GM19463 (cell line): ENCODE results near the gene LIMS2.

Source experiments
- ATAC-seq: cut with Tn5 transposase; IDR thresholded peaks from one replicate; pipeline ENCODE4 v1.9.1; 2021; ENCODE audit warnings: mild to moderate bottlenecking, moderate library complexity; ENCODE audit not compliant: unreplicated experiment

The LIMS2 gene

DNA sequence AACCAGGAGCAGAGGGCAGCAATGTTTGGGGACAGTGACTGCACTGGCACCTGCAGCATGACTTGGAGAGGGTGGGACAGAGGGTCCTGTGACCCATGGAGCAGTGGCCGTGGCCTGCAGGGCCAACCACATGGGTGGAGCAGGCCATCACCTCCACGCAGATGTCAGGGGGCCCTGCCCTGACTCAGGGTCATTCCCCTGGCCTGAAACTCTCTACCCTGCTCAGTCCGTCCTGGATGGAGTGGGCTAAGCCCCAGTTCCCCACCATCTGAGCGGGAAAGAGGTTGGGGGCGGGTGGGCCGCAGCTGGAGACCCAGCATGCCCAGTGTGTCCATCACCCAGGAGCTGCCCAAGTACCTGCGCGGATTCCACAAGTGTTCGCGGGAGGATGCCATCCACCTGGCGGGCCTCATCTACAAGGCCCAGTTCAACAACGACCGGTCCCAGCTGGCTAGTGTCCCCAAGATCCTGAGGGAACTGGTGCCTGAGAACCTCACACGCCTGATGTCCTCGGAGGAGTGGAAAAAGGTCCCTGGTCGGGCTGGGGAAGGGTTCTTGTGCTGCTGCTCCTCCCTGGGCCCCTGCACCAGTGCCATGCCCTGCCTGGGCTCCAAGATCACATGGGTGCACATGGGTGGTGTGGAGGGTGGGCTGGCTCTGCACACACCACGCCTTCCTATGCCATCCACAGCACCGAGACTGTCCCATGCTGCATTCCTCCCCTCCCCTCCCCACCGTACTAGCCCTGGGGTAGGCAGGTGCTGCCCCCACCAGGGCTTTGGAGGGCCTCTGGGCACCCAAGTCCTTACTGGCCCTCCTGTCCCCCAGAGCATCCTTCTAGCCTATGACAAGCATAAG lies 39.7 kb downstream of the LIMS2 start:
- ATAC-seq: no peak

DNA sequence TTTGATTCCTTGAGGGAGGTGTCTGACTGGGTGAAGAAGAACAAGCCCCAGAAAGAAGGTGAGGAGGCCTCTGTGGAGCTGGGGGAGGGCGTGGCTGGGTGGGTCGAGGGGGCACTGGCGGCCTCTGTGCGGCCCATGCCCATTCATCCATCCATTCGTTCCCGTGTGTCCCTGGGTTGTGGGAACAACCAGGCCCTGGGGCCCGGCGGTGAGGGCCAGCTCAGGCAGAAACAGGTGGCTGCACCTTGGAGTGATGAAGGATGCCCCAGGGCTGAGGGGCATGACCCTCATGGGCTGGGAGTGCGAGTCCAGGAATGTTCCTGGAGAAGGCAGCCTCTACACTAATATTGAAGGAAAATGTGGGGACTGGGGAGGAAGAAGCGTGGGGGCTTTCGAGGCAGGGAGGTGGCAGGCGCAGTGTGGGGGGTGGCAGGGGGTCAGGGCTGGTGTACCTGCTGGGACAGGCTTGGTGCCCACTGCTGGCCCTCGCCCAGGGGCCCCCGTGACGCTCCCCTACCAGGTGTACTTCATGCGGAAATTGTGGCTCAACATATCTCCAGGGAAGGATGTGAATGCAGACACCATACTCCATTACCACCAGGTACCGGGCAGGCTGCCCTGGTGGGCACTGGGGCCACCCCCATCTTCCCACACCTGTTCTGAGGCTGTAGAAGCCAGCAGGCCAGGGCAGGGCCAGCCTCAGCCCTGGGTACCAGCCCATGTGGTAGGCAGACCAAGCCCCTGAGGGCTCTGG lies 40.5 kb downstream of the LIMS2 start:
- ATAC-seq: no peak

DNA sequence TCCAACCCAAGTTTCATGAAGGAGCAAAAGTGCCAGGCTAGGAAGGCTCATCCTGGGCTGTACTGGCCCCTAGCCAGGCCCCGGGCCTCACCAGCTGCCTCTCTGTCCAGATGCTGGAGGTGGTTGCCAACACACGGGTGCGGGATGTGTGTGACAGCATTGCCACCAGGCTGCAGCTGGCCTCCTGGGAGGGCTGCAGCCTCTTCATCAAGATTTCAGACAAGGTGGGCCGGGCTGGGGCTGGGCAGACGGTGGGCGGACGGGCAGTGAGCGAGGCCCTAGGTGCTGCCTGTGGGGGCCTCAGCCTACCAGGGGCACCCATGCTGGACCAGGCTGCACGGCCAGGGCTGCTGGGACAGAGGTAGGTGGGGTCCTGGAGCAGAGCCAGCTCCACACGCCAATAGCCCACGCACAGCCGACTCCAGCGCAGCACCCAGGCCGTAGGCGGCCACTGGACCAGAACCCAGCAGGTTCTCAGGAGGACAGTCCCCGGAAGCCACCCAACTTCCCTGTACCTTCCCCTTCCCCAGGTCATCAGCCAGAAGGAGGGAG lies 41.2 kb downstream of the LIMS2 start:
- no peak for ATAC-seq

DNA sequence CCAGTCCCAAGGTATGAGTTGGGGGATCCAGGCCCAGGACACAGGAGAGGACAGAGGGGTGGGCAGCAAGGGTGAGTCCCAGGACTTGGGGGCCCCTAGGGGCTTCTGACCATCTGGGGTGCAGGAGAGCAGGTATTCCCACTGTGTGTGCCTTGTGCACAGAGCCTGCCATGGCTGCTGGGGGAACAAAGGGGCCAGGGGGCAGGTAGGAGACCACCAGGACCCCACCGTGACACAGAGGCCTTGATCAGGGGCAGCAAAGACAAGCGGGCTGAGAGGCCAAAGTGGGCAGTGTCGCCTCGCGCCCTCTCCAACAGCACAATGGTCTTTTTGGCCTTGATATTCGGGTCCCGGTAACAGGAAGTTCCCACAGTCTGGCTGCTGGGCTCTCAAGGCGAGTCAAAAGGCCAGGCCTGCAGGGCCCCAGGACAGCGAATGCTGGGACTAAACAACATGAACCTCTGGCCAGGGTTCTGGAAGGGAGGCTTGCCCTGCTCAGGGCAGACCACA lies 41.7 kb downstream of the LIMS2 start:
- no peak for ATAC-seq

DNA sequence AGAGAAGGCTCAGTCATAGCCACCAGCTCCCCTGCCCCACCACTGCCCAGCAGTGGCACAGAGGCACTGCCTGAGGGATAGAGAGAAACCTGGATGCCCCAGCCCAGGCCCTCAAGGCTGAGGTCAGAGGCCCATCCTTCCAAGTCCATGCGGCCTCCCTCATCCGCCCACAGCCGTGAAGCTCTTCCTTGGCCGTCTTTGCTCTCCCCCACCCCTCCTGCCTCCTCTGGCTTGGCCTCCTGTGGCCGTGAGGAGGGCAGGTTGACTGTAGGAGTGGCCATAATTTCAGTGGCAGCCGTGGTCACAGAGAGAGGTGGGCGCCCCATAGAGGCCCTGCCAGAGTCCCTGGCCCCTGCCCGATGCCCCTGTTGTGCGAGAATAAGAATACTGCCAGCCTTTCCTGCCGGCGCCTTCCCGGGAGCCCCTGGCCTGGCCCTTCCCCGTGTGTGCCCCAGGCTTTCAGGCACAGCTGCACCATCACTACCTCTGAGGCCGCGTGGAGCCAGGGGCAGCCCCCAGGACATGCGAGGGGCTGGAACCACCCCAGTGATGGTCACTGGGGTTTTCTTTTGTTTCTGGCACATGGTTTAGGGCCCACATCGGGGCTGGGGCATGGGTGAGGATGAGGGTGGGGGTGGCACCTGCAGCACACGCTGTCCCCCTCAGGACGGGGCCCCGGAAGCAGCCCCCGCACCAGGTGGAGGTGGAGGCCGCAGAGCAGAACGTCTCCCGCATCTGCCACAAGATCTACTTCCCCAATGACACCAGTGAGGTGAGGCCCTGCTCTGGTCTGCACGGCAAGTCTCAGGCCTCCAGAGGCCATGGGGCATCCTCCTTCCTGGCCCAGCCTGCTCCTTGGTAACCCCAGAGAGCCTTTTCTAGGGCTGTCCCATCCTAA lies 42.5 kb downstream of the LIMS2 start:
- ATAC-seq: no peak

DNA sequence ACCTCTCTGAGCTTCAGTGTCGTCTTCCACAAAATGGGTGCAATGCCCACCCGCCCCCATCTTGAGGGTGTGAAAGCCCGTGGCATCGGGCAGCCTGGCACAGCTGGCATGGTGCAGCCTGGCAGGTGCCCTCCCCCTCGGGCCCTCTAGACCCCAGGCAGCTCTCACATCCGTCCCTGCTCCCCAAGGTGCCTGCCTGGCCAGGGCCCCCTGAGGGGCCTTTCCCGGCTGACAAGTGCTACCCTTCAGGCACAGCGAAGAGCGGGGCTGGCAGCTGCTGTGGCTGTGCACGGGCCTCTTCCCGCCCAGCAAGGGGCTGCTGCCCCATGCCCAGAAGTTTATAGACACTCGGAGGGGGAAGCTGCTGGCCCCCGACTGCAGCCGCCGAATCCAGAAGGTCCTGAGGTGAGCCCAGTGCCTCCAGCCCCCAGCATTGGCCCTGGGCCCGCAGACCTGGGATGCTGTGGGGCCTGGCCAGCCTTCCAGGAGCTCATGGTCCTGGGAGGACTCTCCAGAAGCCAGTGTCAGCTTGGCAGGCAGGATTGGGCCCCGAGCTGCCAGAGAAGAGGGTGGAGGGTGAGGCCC lies 43.2 kb downstream of the LIMS2 start:
- no peak for ATAC-seq

DNA sequence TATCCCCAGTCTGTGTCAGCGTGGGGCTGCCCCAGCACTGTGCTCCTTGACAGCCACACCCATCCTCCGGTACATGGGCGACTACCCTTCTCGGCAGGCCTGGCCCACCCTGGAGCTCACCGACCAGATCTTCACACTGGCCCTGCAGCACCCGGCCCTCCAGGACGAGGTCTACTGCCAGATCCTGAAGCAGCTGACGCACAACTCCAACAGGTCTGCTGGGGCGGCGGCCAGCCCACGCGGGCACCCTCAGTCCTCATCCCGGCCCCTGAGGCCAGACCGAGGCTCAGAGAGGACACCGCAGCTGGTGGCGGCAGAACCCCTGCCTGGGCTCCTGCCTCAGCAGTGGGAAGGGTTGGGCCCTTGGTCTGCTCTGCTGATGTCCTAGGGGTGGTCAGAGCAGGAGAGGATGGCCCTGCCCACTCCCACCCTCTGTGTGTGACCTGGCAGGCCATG lies 43.8 kb downstream of the LIMS2 start:
- ATAC-seq: no peak

DNA sequence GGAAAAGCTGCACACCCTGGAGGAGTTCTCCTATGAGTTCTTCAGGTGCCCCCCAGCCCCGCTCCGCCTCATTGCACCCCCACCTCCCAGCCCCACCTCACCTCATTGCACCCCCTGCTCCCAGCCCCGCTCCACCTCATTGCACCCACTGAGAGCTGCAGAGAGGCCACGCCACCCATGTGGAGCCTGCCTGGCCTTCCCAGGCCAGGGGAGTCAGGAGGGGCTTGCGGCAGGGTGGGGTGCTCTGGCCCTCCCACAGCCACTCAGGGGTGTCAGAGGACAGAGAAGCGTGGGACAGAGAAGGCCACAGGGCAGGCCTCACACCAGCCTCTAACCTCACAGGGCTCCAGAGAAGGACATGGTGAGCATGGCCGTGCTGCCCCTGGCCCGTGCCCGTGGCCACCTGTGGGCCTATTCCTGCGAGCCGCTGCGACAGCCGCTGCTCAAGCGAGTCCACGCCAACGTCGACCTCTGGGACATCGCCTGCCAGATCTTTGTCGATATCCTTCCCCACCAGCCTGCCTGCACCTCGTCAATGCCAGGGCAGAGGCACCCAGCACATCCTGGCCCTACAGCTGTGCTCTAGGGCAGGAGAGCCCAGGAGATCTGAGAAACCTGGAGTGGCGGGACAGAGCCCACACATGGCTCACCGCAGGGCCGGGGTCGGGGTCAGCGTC lies 44.3 kb downstream of the LIMS2 start:
- no peak for ATAC-seq

DNA sequence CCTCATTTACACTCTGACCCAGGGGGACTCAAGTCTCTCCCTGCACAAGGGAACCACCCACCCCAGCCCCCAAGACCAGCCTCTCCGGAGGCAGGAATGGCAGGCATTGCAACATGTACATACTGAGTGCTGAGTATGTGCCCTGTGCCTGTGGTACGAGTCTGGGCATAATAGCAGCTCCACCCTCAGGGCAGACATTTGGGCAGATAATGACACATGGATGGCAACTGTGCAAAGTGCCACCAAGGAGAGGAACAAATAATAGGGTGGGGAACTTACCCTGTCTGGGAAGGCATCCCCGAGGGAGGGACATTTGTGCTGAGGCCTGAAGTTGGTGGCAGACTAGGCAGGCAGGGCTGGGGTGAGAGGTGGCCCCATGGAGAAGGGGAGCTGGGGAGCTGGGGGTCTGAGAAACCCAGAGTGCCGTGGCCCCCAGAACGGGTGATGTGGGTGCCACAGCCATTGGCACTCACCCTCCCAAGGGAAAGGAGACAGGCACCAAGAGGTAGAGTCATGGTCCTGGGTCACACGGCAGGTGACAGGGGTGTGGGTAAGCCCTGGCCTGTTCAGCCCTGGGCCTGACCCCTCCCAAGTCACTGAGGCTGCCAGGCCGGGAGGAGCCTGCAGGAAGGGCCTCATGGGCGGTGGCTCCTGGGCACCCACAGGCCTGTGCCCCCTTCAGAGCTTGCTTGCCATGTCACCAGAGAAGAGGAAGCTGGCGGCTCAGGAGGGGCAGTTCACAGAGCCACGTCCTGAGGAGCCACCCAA lies 45.0 kb downstream of the LIMS2 start:
- no peak for ATAC-seq

DNA sequence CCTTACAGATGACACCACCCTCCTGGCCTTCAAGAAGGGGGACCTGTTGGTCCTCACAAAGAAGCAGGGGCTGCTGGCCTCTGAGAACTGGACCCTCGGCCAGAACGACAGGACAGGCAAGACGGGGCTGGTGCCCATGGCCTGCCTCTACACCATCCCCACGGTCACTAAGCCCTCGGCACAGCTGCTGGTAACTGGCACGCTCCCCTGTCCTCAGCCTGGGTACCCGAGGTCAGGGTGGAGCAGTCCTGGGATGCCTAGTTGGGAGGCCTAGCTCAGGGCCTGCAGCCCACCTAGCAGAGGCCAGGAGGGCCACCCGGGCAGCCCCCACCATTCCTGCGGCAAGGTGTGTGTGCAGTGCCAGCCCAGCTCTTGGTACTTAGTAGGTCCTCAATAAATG lies 45.7 kb downstream of the LIMS2 start:
- no peak for ATAC-seq

DNA sequence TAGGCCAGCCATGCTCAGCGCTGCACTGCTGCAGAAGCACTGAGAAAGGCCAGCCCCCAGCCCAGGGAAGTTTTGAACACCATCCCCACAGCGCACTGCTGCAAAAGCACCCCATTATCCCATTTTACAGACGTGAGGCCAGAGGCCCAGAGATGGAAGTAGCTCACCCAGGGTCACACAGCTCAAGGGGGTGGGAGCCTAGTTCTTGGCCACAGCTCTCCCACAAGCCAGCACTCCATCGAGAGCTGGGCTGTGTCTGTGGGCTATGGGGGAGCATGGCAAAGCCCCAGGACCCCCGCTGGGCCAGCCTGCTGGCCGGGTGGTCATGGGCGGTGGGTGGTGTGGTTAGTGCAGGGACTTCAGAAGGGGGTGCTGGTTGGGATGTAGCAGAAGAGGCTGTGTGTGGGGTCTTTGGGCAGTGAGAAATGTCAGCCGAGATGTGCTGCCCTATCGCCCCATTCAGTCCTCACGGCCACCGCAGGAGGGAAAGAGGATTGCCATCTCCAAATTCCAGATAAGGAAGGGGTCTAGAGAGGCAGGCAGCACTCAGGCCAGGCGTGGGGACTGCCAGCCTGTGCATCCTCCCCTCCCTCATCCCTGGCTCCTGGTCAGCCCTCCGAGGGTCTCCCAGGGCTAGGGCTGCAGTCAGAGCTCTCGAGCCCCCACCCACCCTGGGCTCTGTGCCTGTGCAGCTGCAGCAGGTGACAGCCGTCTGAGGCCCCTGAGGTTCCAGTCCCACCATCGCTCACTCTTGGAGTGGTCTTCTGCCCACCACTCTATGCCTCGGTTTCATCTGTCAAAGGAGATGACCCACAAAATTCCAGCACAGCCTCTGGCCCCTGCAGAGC lies 46.3 kb downstream of the LIMS2 start:
- ATAC-seq: no peak

DNA sequence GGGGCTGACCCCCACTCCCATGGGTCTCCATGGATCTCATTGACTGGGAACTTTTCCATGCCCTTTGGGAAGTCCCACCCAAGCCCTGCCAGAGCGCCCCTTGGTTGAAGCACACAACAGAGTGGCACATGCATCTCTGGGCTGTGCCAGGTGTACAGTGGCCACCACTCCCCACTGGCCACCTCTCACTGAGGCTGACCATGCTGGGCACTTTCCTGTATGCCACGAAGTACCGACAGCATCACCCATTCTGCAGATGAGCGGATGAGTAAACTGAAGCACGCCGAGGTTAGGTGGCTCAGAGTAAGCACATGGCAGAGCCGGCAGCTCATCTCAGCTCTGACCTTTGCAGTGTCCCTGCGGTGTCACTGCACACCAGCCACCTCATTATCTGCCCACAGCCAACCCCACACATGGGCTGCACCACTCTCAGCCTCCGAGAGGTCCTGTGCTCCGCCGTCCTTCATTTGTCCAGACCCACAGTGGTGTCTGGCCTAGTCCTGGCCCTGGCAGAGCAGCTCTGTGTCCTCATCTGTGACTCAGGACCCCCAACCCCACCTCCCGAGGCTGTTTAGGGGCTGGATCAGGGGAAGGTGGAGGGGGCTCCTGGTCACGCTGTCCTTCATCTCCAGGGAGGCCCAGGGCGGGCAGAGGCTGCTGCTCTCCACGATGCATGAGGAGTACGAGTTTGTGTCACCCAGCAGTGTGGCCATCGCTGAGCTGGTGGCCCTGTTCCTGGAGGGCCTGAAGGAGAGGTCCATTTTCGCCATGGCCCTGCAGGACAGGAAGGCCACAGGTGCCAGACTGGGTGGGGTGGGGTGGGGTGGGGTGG lies 47.4 kb downstream of the LIMS2 start:
- no peak for ATAC-seq

DNA sequence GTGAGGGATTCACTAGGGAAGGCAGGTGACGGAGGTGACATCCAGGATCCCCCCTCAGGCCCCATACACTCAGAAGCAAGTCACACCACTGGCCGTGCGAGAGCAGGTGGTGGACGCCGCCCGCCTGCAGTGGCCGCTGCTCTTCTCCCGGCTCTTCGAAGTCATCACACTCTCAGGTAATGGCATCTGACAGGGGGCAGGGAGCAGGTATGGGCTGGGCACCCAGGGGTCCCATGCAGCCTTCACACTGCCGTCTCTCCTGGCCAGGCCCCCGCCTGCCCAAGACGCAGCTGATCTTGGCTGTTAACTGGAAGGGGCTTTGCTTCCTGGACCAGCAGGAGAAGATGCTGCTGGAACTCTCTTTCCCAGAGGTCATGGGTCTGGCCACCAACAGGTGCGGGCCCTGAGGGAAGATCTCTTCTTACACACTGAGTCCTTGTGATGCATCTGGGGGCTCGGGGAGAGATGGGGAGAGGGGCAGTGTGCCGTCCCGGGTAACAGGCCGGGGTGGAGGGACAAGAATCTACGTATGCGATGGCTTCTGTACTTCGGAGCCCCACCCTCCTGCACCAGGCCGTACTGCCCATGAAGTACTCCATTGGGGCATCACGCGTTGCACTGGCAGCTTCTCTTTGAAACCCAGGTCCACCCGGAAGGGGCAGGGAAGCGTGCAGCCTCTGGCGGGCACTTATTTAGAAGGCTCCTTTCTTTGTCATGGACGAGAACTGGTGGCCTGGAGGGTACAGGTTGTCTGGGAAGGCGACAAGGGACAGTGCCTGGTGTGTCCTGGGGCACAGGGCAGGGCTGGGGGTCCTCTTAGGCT lies 48.2 kb downstream of the LIMS2 start:
- no peak for ATAC-seq

DNA sequence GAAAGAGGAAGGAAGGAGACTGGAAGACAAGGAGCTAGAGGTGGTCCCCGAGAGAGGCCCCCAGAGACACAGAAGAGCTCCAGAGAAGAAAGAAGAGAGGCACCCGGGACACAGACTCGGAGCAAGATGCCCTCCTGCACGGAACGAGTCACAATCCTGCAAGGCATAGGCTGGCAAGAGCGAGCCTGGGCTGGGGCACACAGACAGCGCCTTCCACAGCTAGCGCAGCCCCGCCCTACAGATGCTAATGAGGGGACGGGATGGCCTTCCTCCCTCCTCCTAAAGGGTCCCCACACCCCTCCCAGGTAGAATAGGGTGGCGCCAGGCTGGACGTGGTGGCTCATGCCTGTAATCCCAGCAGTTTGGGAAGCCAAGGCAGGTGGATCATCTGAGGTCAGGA lies 49.2 kb downstream of the LIMS2 start:
- ATAC-seq: no peak

DNA sequence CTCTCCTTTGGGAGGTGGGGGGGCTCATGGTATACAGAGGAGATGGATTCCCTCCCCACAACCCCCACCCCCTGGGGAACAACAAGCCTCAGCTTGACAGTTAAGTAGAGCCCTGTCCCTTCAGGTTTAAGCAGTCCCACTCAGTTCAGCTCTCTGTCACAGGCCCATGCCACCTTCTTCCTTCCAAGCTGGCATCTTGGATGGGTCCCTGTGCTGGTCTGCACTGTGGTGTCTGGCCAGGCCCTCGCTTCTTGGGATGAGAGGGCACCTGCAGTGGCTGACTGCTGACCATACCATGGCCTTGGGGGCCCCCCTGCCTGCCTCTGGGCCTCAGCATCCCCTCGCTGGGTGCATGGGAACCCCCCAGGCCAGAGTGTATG lies 49.8 kb downstream of the LIMS2 start:
- ATAC-seq: no peak

DNA sequence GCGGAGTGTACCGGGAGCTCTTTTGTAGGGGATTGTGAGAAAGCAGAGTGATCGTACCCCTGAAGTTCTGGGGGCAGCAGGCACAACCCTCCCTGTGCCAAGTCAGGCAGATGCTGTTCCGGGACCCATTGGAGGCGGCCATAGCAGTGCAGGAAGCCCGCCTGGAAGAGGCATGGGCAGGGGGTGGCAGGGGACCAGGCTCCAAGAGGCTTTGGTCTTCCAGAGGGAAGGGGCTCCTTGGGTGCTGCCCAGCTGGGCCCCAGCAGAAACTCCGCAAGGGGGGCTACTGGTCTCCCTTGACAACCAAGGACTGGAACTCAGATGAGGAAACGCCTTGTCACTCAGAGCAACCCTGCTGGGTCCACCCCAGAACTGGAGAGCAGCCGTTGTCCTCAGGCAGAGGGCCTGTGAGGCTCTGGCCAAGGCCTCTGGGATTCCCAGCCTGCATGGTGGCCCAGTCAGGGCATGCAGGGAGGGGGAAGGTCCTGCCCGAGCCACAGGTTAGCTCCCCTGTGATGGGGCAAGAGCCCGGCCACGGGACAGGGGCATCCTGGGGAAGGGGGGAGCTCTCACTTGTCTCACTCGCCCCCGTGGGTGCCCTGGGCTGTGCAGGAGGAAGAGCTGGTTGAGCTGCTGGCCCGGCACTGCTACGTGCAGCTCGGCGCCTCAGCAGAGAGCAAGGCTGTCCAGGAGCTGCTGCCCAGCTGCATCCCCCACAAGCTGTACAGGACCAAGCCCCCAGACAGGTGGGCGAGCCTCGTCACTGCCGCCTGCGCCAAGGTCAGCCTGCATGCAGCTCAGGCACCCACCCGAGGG lies 50.4 kb downstream of the LIMS2 start:
- ATAC-seq: no peak
